GM12873 (cell line): Measurements from ENCODE around the gene ARHGAP42.

ENCODE experiments used
- CTCF ChIP-seq: IDR thresholded peaks from 2 replicates; pipeline ENCODE4 v1.5.1; 2012; ENCODE audit warnings: low read depth, mild to moderate bottlenecking, moderate library complexity, low read length, control low read depth; ENCODE audit not compliant: insufficient read depth; ENCODE audit errors: missing control alignments

Gene ARHGAP42

GRCh38 chr11:100753571-100753970 lies 66.5 kb downstream of the ARHGAP42 start:
- TF ChIP-seq CTCF: no peak

- TF ChIP-seq CTCF: no peak
These were observed 69.5 kb downstream of the ARHGAP42 start for GRCh38 chr11:100756559-100756958.

GRCh38 chr11:100757646-100758045 lies 70.6 kb downstream of the ARHGAP42 start:
- no peak for TF ChIP-seq CTCF

GRCh38 chr11:100759106-100759505 lies 72.0 kb downstream of the ARHGAP42 start:
- TF ChIP-seq CTCF: no peak

- TF ChIP-seq CTCF: no peak
These were observed 72.8 kb downstream of the ARHGAP42 start for GRCh38 chr11:100759856-100760255.

GRCh38 chr11:100760744-100761143 lies 73.7 kb downstream of the ARHGAP42 start:
- TF ChIP-seq CTCF: no peak

- no peak for TF ChIP-seq CTCF
These were observed 74.8 kb downstream of the ARHGAP42 start for GRCh38 chr11:100761841-100762240.
